ENCODE measurements around the gene ELAVL3.

DNA sequence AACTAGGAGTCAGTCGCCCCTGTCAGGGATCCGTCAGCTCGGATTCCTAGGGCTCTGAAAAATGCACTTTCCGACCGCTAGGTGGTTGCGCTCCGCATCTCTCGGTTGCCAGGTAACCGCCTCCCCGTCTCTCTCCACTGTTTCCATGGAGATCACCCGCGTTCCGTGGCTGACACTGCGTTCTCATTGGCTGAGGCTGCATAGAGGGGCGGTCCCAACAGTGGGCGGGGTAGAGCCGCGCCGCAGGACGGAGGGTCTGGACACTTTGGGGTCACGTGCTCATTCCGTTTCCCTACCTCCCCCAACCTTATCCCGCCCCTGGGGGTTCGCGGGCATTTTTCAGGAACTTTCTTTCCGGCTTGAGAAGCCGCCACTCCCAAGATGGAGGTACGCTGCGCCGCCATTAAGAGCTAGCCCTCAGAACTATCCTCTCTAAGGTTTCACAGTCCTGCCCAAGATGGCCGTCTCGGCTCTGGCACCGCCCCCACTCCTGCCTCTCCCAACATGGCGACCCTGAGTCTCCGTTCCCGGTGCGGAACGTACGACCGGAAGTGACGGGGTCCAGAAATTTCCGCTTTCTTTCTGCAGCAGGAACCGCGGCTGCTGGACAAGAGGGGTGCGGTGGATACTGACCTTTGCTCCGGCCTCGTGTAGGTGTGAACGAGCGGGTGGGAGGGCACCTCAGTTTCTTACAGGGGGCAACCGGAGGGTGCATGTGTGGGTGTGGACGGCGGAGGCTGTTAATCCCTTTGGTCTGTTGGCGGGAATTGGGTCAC lies 45.6 kb downstream of the ELAVL3 start, which contains the start of the genes ODAD3 and PRKCSH:
- peak; percentile 88 to 99 (median 95) for TF ChIP-seq CTCF (IDR thresholded peaks at IDR 0.05)
- TF ChIP-seq EP300 (IDR thresholded peaks at IDR 0.05), result peak; percentile 96 to 100
- no peak for TF ChIP-seq POLR2A (IDR thresholded peaks at IDR 0.05)

Data from tibial nerve (tissue), 4 donors.